GM03348 (cell line): ENCODE measurements around the gene SFXN2.
"Not testable (repeated sequence)": the region's sequence is repeated elsewhere in the genome, so short reads cannot be mapped to it uniquely, and the experiment has no call there.

Experiments used
- DNase-seq: peaks from one replicate; pipeline ENCODE4 v3.0.0; 2012; ENCODE audit warnings: low spot score

The SFXN2 gene

DNA sequence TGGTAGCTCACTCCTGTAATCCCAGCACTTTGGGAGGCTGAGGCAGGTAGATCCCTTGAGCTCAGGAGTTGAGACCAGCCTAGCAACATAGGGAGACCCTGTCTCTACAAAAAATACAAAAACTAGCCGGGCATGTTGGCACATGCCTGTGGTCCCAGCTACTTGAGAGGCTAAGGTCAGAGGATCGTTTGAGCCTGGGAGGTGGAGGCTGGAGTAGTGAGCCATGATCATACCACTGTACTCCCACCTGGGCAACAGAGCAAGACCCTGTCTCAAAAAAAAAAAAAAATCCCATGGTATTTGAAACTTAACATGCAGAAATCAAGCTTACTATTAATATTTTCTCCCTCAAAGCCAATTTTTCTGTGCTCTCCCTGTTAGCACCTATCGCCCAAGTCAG lies 5.9 kb downstream of the SFXN2 start:
- DNase-seq: no peak

DNA sequence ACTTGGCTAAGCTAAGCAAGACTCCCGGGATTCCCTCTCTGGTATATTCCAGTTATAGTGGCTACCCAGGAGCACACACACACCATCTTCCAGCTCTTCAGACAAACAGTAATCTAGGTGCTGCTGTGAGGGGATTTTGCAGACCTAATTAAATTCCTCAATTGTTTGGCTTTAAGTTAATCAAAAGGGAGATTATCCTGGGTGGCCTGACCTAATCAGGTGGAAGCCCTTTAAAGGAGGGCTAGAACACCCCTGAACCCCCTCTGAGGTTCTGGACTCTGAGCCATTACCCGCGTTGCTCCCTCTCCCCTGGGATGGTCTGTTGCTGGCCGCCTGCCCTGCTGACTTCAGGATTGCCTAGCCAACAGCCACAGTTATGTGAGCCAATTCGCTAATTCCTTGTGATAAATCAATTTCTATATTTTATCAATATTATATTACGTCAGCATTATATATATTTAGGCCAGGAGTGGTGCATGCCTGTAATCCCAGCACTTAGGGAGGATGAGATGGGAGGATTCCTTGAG lies 6.4 kb downstream of the SFXN2 start:
- no peak for DNase-seq

DNA sequence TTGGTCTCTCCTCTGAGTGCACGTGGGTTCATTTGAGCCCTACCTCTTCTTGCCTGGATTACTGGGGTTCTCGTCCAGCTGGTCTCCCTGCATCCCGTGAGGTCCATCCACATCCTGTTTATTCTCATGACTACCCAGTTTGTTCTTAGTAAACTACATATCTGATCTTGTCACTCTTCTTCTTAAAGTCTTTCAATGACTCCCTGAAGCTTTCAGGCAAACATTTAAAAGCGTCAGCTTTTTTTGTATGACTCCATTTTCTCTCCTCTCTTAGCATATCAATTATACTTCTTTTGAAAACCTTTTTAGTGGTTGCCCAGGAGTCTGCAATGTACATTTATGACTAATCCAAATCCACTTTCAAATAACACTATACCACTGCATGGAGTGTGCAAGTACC lies 7.5 kb downstream of the SFXN2 start:
- no peak for DNase-seq

DNA sequence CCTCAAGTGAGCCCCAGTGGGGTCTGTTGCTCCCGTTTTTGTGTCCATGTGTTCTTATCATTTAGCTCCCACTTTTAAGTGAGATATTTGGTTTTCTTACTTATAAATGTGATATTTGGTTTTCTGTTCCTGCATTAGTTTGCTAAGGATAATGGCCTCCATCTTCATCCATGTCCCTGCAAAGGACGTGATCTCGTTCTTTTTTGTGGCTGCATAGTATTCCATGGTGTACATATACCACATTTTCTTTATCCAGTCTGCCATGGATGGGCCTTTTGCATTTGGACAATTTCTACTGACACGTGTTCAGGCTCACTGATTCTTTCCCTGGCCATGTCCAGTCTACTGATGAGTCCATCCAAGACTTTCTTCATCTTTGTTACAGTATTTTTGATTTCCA lies 9.6 kb downstream of the SFXN2 start:
- DNase-seq: no peak

DNA sequence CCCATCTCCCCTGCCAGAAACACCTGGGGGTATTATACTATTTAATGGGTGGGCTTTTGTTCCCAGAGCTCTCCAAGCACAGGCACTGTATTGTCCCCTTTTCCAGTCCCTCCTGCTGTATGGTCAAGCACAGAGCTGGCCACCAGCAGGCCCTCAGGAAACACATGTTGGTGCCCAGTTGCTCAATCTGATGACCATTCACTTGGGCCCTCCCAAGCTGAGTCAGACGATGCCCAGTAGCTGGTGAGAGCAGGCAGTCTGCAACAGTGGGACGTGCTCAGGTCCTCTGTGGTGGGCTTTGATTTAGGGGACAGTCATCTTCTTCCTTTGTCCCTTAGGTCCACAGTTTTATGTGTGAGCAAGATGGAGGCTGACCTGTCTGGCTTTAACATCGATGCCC lies 11.8 kb downstream of the SFXN2 start:
- peak; percentile 24 for DNase-seq

DNA sequence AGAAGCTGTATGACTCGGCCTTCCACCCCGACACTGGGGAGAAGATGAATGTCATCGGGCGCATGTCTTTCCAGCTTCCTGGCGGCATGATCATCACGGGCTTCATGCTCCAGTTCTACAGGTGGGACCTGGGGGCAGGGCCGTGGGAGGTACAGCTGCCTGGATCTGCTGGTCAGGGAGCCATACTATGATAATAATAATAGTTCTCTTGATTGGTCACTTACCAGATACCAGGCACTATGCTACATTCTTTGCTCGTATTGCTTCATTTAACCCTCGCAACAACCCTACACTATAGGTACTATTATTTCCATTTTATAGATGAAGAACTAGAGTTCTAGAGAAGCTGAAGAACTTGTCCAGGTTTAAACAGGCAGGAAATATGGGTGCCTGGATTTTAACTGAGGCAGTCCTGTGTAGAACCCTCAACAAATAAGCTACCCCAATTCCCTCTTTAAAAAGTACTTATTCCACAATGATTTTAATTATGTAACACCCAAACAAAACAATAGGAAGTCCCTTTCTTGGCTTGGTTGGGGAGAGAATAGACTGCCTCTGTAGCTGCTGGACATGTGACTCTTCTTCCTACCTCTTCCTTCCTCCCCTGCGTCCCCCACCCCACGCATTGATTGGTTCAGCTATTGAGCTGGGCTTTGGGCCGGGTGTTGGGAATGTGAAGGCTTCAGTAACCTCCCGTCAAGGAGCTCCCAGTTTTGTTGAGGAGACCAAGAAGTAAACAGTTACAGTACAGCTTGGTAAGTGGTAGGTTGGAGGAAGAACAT lies 12.8 kb downstream of the SFXN2 start:
- DNase-seq: no peak

DNA sequence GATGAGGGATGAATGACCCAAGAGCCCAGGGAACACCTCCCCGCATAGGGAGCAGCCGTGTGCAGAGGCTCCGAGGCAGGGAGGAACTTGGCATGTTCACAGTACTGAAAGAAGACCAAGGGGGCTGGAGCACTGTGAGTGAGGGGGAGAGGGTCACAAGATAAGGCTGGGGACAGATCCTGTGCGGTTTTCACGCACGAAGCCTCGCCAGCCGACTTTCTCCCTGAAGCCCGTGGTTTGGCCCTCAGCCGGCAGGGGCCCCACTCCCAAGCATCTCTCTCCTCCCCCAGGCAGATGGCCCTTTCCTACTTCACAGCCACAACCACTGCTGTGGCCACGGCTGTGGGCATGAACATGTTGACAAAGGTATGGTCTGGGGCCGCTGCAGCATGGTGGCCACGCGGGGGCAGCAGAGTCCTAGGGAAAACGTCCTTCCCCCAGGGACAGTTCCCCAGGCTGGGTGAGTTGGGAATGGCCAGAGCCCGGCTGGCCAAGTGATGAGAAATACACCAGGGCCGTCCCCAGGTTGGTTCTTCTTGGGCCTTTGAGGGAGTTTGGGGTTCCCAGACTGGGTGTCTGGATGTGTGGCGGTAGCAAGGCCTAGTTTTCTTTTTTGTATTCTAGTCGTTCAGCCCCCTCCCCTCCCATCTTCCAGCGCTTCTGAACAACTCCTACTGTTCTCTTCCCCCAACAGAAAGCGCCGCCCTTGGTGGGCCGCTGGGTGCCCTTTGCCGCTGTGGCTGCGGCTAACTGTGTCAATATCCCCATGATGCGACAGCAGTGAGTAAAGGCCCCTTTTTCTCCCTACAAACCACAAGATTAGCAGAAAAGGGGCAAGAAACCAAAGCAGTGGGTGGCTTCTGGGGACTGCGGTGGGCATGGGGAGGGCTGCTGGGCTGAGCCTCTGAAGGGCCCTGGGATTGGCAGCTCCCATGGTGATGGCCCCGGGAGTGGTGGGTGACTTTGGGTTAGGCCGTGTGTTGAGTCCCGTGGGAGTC lies 14.9 kb downstream of the SFXN2 start:
- DNase-seq: peak; percentile 89

DNA sequence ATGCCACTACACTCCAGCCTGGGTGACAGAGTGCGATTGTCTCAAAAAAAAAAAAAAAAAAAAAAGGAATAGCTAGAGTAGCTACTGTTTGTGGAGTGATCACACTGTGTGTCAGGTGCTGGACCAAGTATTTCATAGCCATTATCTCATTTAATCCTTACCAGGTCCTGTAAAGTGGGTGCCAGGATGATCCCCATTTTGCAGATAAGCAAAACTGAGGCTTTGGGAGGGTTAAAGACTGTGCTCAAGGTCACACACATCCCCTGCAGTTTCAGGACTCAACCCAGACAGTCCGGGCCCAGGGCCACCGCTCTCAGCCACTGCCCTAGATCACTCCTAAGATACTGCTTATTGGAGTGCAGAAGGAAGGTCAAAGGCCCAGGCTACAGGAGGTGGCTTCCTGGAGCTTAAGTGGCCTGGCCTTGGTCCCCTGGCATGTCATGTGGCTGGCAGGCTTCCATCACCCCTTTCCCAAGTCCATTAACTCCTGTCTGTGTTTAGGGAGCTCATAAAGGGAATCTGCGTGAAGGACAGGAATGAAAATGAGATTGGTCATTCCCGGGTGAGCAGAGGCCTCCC lies 16.9 kb downstream of the SFXN2 start:
- no peak for DNase-seq

DNA sequence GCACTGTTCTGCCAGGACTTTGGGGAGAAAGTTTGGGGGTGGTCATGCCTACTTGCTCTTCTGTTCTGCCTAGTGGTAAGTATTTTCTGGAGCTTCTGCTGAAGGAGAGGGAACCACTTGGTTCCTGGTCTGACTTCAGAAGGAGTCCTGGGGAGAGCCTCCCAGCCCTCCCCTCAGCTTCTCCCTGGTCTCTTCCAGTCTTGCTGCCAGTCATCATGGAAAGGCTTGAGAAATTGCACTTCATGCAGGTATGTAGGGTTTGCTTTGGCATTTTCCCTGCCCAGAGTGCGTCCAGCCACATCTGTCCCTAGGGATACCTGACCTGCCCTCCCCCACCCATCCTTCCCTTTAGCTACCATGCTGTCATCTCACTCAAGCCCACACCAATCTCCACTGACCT lies 18.2 kb downstream of the SFXN2 start:
- DNase-seq: no peak

DNA sequence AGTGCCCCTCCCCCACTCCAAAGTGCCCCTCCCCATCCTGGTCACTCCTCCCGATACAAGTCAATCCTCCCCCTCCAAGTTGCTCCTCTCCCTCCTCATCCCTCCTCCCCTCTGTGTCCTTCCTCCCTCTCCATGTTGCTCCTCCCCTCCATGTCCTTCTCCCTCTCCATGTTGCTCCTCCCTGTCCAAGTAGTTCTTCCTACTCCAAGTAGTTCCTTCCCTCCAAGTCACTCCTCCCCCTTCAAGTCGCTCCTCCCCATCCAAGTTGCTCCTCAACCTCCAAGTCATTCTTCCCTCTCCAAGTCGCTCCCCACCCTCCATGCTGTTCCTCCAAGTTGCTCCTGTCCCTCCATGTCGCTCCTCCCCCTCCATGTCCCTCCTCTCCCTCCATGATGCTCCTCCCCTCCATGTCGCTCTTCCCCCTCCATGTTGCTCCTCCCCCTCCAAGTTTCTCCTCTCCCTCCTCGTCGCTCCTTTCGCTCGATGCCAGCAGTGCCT lies 20.7 kb downstream of the SFXN2 start:
- no peak for DNase-seq

DNA sequence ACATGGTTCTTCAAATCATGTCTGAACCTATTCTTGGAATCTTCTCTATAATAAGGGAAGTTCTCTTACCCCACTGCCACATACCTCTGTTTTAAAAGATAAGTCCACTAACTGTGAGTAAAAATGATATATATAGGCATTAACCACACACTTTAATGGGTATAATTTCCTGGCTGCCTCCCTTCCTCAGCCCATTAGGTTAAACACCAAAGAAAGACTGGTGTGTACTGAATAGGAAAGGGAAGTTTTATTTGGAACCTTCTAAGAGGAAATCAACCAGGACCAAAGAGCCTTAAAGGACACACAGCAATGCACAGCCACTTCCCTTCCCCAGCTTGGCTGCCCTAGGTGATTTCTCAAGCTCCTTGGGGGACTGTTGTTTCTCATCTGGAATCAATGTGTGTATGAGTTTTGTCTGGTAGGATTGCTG lies 24.3 kb downstream of the SFXN2 start:
- DNase-seq: no peak

DNA sequence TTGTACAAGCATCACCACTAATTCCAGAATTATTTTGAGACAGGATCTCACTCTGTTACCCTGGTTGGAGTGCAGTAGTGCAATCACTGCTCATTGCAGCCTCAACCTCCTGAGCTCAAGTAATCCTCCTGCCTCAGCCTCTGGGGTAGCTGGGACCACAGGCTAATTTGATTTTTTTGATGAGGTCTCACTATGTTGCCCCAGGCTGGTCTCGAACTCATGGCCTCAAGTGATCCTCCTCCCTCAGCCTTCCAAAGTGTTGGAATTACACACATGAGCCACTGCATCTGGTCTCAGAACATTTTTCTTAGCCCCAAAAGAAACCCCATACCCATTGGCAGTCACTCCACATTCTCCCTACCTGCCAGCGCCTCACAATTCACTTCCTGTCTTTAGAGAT lies 25.8 kb downstream of the SFXN2 start:
- DNase-seq: no peak

DNA sequence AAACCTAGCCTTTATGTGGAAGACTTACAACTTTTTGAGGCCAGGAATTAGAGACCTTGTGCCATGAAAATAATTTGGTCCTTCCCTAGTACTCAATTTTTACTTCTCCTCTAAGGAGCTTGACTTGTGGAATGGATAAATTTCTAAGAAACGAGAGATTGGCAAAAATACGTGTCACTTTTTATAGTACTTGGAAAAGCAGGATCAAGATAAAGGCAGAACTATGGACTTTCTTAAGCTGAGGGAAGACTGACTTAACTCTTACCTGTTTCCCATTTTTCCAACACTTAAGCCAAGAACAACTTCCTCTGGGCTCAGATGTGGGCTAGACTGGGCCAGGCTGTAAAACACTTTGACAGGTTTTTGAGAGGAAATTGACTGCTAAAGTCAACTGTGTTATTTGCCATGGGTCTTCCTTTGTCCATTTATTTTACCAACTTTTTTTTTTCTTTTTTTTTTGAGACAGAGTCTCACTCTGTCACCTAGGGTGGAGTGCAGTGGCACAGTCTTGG lies 27.3 kb downstream of the SFXN2 start:
- DNase-seq: no peak

DNA sequence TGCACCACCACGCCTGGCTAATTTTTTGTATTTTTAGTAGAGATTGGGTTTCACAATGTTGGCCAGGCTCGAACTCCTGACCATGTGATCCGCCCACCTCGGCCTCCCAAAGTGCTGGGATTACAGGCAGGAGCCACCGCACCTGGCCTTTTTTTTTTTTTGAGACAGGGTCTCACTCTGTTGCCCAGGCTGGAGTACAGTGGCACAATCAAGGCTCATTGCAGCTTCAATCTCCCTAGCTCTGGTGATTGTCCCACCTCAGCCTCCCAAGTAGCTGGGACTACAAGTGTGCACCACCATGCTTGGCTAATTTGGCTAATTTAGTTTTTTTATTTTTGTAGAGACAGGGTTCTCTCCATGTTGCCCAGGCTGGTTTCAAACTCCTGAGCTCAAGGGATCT lies 27.9 kb downstream of the SFXN2 start:
- DNase-seq: not testable (repeated sequence)

DNA sequence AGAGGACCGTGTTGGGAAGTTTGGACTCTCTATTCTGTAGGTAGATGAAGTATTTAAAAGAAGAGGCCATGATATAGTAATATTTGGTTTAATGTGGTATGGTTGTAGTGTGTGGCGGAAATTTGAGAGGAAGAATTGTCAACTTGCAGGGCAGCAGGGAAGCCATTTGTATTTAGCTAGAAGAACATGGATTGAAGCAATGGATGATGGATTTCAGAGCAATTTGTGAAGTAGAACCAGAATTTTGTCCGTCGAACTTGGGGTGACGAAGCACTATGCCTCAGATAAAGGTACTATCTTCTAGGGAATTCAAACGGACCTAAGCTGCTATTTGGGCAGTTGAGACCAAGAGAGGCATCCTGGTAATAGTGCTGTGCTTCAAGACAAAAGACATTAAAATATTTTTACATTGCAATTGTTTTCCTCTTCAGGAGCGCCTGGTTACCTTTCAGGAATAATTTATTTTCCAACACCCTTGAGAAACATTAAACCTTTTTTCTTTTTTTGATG lies 28.7 kb downstream of the SFXN2 start:
- DNase-seq: no peak

DNA sequence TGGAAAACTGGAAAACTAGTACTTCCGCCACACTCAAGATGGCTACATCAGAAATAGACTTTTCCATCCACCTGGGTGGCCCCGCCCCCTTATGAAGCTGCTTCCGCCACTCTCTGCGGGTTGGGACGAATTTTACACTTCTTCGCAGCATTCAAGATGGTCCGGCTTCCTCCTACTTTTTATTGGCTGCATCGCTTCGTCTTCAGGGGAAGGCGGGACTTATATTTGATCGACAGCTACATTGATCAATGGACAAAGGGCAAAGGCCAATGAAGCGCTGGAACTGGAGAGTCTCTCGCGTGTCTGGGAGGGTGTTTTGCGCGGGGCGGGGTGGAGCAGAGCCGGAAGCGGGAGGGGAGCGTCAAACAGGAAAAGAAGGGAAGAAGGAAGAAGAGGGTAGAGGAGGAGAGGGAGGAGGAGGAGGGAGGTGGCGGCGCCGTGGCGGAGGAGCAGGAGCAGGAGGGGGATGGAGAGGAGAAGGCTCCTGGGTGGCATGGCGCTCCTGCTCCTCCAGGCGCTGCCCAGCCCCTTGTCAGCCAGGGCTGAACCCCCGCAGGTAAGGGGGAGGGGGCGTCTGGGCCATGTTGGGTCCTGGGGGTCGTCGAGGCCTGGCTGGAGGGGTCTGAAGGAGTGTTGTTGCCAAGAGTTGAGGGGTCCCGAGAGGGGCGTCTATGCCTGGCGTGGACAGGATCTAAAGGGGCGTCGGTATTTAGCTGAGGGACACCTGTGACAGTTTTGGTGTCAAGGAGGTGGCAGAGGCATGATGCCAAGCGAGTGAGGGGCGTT lies 29.3 kb downstream of the SFXN2 start, which contains the start of gene WBP1L:
Gene WBP1L (plus strand): TSS at position 361 of the 786 bp plus-strand sequence. CDS start 106 bp downstream, at position 467.
- DNase-seq: peak; percentile 94

DNA sequence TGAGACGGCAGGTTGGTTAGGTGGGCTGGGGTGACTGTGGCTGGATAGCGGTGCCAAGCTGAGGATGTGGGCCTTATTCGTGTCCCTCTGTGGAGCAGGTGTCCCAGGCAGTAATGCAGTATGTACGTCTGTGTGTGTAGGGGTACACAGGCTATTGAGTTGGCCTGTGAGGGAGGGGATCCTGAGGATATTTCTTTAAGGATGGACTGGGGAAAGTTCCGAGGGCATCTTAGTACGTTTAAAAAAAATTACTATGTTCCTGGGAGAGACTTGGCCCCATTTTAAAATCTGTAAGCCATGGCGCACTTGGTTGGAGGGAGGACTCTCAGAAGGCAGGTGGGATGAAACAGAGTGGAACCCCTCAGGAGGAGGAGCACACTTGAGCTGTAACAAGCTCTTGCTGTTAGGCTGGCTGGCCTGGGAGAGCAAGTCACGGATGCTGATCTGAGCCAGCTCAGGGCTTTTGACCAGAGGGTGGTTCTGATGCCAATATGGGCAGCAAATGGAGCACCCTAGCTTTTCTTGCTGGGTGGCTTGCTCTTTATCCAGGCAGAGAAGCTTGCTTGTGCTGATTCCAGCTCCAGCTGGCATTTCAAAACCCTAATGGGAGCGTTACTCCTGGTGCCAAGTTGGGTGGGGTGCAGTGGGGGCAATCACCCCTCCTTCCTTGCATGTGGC lies 30.1 kb downstream of the SFXN2 start:
- DNase-seq: peak; percentile 24

DNA sequence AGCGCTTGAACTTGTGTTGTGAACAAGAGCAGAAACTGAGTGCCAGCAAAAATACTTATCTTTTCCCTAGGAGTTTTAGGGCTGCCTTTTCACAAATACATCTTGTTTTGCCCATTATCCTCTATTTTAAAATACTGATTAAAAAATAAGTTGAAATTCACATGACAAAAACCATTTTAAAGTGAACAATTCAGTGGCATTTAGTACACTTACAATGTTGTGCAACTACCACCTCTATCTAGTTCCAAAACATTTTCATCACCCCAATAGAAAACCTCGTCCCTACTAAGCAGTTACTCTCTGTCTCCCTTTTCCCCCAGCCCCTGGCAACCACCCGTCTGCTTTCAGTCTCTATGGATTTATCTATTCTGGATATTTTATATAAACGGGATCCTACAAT lies 30.7 kb downstream of the SFXN2 start:
- no peak for DNase-seq

DNA sequence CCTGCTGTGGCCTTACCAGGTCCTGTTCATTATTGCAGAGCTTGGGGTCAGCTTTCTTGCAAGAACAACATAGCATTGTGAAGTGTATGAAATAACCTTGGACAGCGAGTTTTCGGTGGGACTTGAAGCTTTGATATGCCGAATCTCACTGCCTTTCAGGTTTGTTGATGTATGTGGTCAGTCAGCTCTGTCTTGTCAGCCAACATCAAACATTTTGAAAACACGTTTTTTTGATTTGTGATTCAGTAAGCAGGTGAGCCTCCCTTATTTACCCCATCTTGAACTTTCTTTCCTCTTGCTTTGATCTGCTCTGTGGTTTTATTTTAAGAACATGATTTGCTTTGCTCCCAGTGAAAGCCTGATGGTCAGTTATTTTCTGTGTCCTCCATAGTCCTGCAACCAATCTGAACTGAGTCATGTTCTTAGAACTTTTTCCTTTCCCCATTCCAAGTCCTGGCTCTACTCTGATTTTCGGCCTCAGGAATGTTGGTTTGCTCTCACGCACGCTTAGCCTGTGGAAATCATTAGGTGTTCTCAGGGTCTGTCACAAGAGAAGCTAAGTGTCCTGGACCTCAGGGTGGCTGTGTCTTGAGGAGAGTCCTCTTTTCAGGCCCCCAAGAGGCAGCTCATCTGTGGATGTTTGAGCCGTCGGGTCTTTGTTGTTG lies 38.0 kb downstream of the SFXN2 start:
- peak; percentile 81 for DNase-seq
